ENCODE measurements around the gene IPO9.

DNA sequence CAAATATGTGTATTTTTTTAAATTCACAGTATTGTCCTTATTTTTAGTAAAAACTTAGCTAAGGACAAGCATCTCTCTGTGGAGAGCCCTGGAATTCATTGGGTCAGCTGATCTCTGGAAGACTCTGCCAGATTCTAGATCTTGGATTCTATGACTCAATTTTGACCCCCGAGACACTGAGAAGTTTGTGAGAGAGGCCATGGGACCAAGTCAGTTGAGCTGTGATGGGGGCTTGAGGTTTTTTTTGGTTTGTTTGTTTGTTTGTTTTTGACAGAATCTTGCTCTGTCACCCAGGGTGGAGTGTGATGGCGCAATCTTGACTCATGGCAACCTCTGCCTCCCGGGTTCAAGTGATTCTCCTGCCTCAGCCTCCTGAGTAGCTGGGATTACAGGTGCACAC lies 73.2 kb downstream of the IPO9 start:
- TF ChIP-seq POLR2A (IDR thresholded peaks at IDR 0.05; ENCODE audit: low read depth, low read length) (no peak), RAD21 (IDR thresholded peaks at IDR 0.05; ENCODE audit: low read length) (no peak), NFE2L2 (IDR thresholded peaks at IDR 0.05; ENCODE audit: low read depth, low read length) (no peak), RCOR1 (IDR thresholded peaks at IDR 0.05; ENCODE audit: insufficient replicate concordance, low read length) (no peak), CEBPB (IDR thresholded peaks at IDR 0.05; ENCODE audit: low read depth, low read length) (peak; percentile 56), RFX5 (IDR thresholded peaks at IDR 0.05; ENCODE audit: low read depth, low read length) (no peak), ELK1 (IDR thresholded peaks at IDR 0.05; ENCODE audit: borderline replicate concordance, low read depth, low read length) (no peak), MAZ (IDR thresholded peaks at IDR 0.05; ENCODE audit: borderline replicate concordance, low read depth, low read length) (no peak), MXI1 (IDR thresholded peaks at IDR 0.05; ENCODE audit: borderline replicate concordance, low read depth, low read length) (no peak), SMC3 (IDR thresholded peaks at IDR 0.05; ENCODE audit: low read depth, low read length) (no peak)
- TF ChIP-seq, protein P1, sequence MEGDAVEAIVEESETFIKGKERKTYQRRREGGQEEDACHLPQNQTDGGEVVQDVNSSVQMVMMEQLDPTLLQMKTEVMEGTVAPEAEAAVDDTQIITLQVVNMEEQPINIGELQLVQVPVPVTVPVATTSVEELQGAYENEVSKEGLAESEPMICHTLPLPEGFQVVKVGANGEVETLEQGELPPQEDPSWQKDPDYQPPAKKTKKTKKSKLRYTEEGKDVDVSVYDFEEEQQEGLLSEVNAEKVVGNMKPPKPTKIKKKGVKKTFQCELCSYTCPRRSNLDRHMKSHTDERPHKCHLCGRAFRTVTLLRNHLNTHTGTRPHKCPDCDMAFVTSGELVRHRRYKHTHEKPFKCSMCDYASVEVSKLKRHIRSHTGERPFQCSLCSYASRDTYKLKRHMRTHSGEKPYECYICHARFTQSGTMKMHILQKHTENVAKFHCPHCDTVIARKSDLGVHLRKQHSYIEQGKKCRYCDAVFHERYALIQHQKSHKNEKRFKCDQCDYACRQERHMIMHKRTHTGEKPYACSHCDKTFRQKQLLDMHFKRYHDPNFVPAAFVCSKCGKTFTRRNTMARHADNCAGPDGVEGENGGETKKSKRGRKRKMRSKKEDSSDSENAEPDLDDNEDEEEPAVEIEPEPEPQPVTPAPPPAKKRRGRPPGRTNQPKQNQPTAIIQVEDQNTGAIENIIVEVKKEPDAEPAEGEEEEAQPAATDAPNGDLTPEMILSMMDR (conservative IDR thresholded peaks at IDR 0.05; ENCODE audit: low read depth, low read length) = no peak
- TF ChIP-seq, protein P2, sequence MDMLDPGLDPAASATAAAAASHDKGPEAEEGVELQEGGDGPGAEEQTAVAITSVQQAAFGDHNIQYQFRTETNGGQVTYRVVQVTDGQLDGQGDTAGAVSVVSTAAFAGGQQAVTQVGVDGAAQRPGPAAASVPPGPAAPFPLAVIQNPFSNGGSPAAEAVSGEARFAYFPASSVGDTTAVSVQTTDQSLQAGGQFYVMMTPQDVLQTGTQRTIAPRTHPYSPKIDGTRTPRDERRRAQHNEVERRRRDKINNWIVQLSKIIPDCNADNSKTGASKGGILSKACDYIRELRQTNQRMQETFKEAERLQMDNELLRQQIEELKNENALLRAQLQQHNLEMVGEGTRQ (IDR thresholded peaks at IDR 0.05; ENCODE audit: low read depth, low read length) = peak; percentile 80
